Activated CD8-positive, alpha-beta T cell treated with anti-CD3 and anti-CD28 coated beads, Interleukin-2, amount 10 ng/mL, durations not matched to agents 7 days and 5 days (primary cell): Measurements from ENCODE around the gene NUP107. TPM values are rescaled to one million over a fixed set of nuclear protein-coding genes. Genes with fewer than 3 reads are reported as not detected.
A peak's percentile ranks its signal among the peaks of the same experiment; 100 is the strongest.

Experiments used
- ATAC-seq: fragments of 150-1000 bp; cut with Tn5 transposase; one replicate; pipeline ENCODE4 v1.10.0; 2021; ENCODE audit warnings: moderate library complexity
- CTCF ChIA-PET: fragments of 350-600 bp; sonication (Branson Sonifier 250); formaldehyde crosslinking; loops from one replicate; lab custom pipeline; 2021; ENCODE audit warnings: antibody characterized with exemption; lab: Charles Lee
- POLR2A ChIA-PET: fragments of 350-600 bp; sonication (Branson Sonifier 250); formaldehyde crosslinking; loops from one replicate; lab custom pipeline; 2021; ENCODE audit warnings: antibody characterized with exemption; lab: Charles Lee
- DNase-seq: peaks from one replicate; pipeline ENCODE4 v3.0.0-alpha.2; 2020
- H3K27ac Mint-ChIP-seq: one replicate; pipeline ENCODE4 v1.8.0; 2021; ENCODE audit warnings: mild to moderate bottlenecking, mixed read lengths
- H3K27me3 Mint-ChIP-seq: one replicate; pipeline ENCODE4 v1.8.0; 2021; ENCODE audit warnings: low read depth, mixed read lengths
- H3K36me3 Mint-ChIP-seq: one replicate; pipeline ENCODE4 v1.8.0; 2021; ENCODE audit warnings: low read depth, mixed read lengths
- H3K4me1 Mint-ChIP-seq: one replicate; pipeline ENCODE4 v1.8.0; 2021; ENCODE audit warnings: low read depth, mixed read lengths
- H3K4me3 Mint-ChIP-seq: one replicate; pipeline ENCODE4 v1.8.0; 2021; ENCODE audit warnings: mild to moderate bottlenecking, mixed read lengths
- H3K9me3 Mint-ChIP-seq: one replicate; pipeline ENCODE4 v1.8.0; 2022; ENCODE audit warnings: mixed read lengths; ENCODE audit not compliant: insufficient read depth
- total RNA-seq, 2 experiments: library from RNA; stranded (reverse); gene quantifications; one replicate each; pipeline ENCODE4 v1.2.3, GENCODE V29; 2021

Gene NUP107
- total RNA-seq, 2 experiments from 2014 or later = 103 to 105 TPM

GRCh38 chr12:68790952-68791234 lies 104.1 kb downstream of the NUP107 start:
- Mint-ChIP-seq H3K4me1 (peaks cover 7% of the 10 kb centered on the region), H3K36me3 (no peaks in the 10 kb centered on the region), H3K4me3 (no peak overlapping the region), H3K27ac (no peak overlapping the region), H3K27me3 (no peaks in the 10 kb centered on the region), H3K9me3 (no peaks in the 10 kb centered on the region)
- CTCF ChIA-PET = interaction anchor here (0.7 kb wide), 1 partner anchor 21 kb away, joined by 3 read pairs; no protein-coding TSS in a partner anchor
- POLR2A ChIA-PET = no interaction called here
- no peak for DNase-seq
- no peak for ATAC-seq

GRCh38 chr12:68791897-68792481 lies 105.2 kb downstream of the NUP107 start:
- Mint-ChIP-seq H3K4me1 (peaks cover 7% of the 10 kb centered on the region), H3K27ac (no peak overlapping the region), H3K9me3 (no peaks in the 10 kb centered on the region), H3K36me3 (no peaks in the 10 kb centered on the region), H3K27me3 (no peaks in the 10 kb centered on the region), H3K4me3 (no peak overlapping the region)
- ChIA-PET CTCF (no interaction called here), POLR2A (no interaction called here)
- DNase-seq = no peak
- no peak for ATAC-seq

GRCh38 chr12:68792952-68793351 lies 106.2 kb downstream of the NUP107 start:
- no peaks in the 10 kb centered on the region for H3K36me3 Mint-ChIP-seq
- DNase-seq = peak; percentile 34
- ATAC-seq = peak; percentile 90
- no peaks in the 10 kb centered on the region for H3K9me3 Mint-ChIP-seq
- peaks cover 2% of the 10 kb centered on the region for H3K4me1 Mint-ChIP-seq
- no peak overlapping the region for H3K27ac Mint-ChIP-seq
- no peaks in the 10 kb centered on the region for H3K27me3 Mint-ChIP-seq
- no peak overlapping the region for H3K4me3 Mint-ChIP-seq
- POLR2A ChIA-PET = interaction anchor here (0.8 to 1.9 kb wide), 2 partner anchors 15 to 17 kb away, joined by 4 to 5 read pairs; partner anchors contain the start of gene MDM2
- CTCF ChIA-PET = interaction anchor here (1.0 kb wide), 1 partner anchor 37 kb away, joined by 3 read pairs; no protein-coding TSS in a partner anchor

GRCh38 chr12:68793436-68793835 lies 106.7 kb downstream of the NUP107 start:
- no peaks in the 10 kb centered on the region for H3K27me3 Mint-ChIP-seq
- ChIA-PET POLR2A (interaction anchor here (1.9 kb wide), 1 partner anchor 14 kb away, joined by 5 read pairs; the partner anchor contains the start of gene MDM2), CTCF (interaction anchor here (1.0 kb wide), 1 partner anchor 37 kb away, joined by 3 read pairs; no protein-coding TSS in a partner anchor)
- no peak overlapping the region for H3K4me3 Mint-ChIP-seq
- no peaks in the 10 kb centered on the region for H3K4me1 Mint-ChIP-seq
- ATAC-seq (no peak), DNase-seq (no peak)
- H3K27ac Mint-ChIP-seq = no peak overlapping the region
- no peaks in the 10 kb centered on the region for H3K36me3 Mint-ChIP-seq
- no peaks in the 10 kb centered on the region for H3K9me3 Mint-ChIP-seq

DNA sequence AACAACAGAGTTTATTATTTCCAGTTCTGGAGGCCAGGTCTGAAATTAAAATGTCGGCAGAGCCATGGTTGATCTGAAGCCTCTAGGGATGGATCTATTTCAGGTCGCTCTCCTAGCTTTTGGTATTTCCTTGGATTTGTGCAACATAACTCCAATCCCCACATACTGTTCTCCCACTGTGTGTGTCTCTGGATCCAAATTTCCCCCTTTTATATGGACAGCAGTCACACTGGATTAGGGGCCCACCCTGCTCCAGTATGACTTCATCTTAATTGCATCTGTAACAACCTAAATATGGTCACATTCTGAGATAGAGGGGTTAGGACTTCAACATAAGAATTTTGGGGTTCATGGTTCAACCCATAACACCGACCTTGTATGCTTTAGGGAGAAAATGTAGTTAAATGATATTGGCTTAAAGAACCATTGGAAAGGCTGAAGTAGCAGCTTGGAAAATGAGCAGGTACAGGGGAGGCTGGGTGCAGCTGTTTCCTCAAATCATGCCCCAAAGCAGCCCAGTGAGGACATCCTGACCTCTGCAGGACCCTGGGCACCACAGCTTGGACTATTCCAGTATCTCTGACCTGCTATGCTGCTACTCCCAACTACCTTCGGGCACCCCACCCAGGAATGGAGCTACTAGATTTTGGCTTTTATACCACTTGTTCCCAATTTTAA lies 107.3 kb downstream of the NUP107 start:
- Mint-ChIP-seq H3K36me3 (no peaks in the 10 kb centered on the region), H3K27ac (no peak overlapping the region), H3K27me3 (no peaks in the 10 kb centered on the region), H3K4me1 (no peaks in the 10 kb centered on the region), H3K4me3 (no peak overlapping the region), H3K9me3 (no peaks in the 10 kb centered on the region)
- ChIA-PET CTCF (interaction anchor here (1.0 kb wide), 1 partner anchor 36 kb away, joined by 3 read pairs; no protein-coding TSS in a partner anchor), POLR2A (interaction anchor here (1.9 kb wide), 1 partner anchor 14 kb away, joined by 5 read pairs; the partner anchor contains the start of gene MDM2)
- DNase-seq (no peak), ATAC-seq (no peak)

DNA sequence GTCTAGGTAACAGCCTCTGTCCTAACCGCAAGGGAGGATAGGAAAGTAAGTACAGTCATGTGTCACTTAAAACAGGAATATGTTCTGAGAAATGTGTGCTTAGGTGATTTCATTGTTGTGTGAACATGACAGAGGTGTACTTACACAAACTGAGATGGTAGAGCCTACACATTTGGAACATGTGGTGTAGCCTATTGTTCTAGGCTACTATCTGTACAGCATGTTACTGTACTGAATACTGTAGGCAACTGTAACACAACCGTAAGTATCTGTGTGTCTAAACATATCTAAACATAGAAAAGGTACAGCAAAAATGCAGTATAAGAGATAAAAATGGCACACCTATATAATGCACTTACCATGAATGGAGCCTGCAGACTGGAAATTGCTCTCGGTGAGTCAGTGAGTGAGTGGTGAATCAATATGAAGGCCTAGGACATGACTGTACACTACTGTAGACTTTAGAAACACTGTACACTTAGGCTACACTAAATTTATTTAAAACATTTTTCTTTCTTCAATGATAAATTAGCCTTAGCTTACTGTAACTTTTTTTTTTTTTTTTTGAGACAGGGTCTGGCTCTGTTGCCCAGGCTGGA lies 108.0 kb downstream of the NUP107 start:
- H3K4me1 Mint-ChIP-seq = no peaks in the 10 kb centered on the region
- no peak overlapping the region for H3K4me3 Mint-ChIP-seq
- DNase-seq = no peak
- ATAC-seq = no peak
- no peak overlapping the region for H3K27ac Mint-ChIP-seq
- no peaks in the 10 kb centered on the region for H3K9me3 Mint-ChIP-seq
- H3K36me3 Mint-ChIP-seq = no peaks in the 10 kb centered on the region
- no peaks in the 10 kb centered on the region for H3K27me3 Mint-ChIP-seq
- CTCF ChIA-PET = interaction anchor here (2.4 kb wide), 1 partner anchor 13 kb away, joined by 10 read pairs; the partner anchor contains the start of gene MDM2
- POLR2A ChIA-PET = interaction anchor here (1.8 kb wide), 1 partner anchor 13 kb away, joined by 7 read pairs; the partner anchor contains the start of gene MDM2

Other genes with a start within 250 kb of the NUP107 start
- gene RAP1B, start 76.1 kb upstream of the NUP107 start, total RNA-seq = 100 to 1,000 TPM; 256 to 268 TPM
- 1 to 10 TPM; 9.6 to 9.8 TPM for gene SLC35E3, start 59.2 kb downstream of the NUP107 start, total RNA-seq
- gene MDM2, start 121.2 kb downstream of the NUP107 start, total RNA-seq = 100 to 1,000 TPM; 213 to 234 TPM
- under 1 TPM; 0.34 to 0.58 TPM for gene CPM, start 246.2 kb downstream of the NUP107 start, total RNA-seq